HepG2 (cell line): Measurements from ENCODE around the gene TBL2. TPM values are rescaled to one million over a fixed set of nuclear protein-coding genes. Genes with fewer than 3 reads are reported as not detected.
A peak's percentile ranks its signal among the peaks of the same experiment; 100 is the strongest.

Experiments used
- ARNTL ChIP-seq: sonication (generic); formaldehyde crosslinking; IDR thresholded peaks from 2 replicates; pipeline ENCODE4 v1.4.0; 2020; ENCODE audit warnings: mild to moderate bottlenecking, missing genetic modification reagents
- ELF3 ChIP-seq: IDR thresholded peaks from 2 replicates; pipeline ENCODE4 v1.6.1; 2016; ENCODE audit warnings: missing genetic modification reagents, missing compliant biosample characterization
- MEF2D ChIP-seq: sonication (generic); formaldehyde crosslinking; IDR thresholded peaks from 2 replicates; pipeline ENCODE4 v1.5.1; 2020; ENCODE audit warnings: mild to moderate bottlenecking, missing genetic modification reagents
- MYNN ChIP-seq: sonication (generic); formaldehyde crosslinking; IDR thresholded peaks from 2 replicates; pipeline ENCODE4 v1.4.0; 2020; ENCODE audit warnings: mild to moderate bottlenecking, low read depth, missing genetic modification reagents
- TAF15 ChIP-seq: fragments of 200-400 bp; formaldehyde crosslinking; IDR thresholded peaks from one replicate; pipeline ENCODE4 v1.6.1; 2018; ENCODE audit warnings: mild to moderate bottlenecking, low read depth, low read length; ENCODE audit not compliant: poor library complexity, severe bottlenecking
- ZBTB3 ChIP-seq: sonication (generic); formaldehyde crosslinking; IDR thresholded peaks from 2 replicates; pipeline ENCODE4 v1.4.0; 2020; ENCODE audit warnings: low read depth, mild to moderate bottlenecking, moderate library complexity, missing genetic modification reagents, borderline replicate concordance
- ZFP62 ChIP-seq: sonication (generic); formaldehyde crosslinking; IDR thresholded peaks from 2 replicates; pipeline ENCODE4 v1.4.0; 2020; ENCODE audit warnings: missing genetic modification reagents
- ZMYM3 ChIP-seq: sonication (generic); formaldehyde crosslinking; IDR thresholded peaks from 2 replicates; pipeline ENCODE4 v1.5.1; 2020; ENCODE audit warnings: mild to moderate bottlenecking, missing genetic modification reagents
- ZNF446 ChIP-seq: sonication (generic); formaldehyde crosslinking; IDR thresholded peaks from 2 replicates; pipeline ENCODE4 v1.5.0; 2020; ENCODE audit warnings: mild to moderate bottlenecking, missing genetic modification reagents
- ZNF883 ChIP-seq: sonication (generic); formaldehyde crosslinking; IDR thresholded peaks from 2 replicates; pipeline ENCODE4 v1.5.1; 2020; ENCODE audit warnings: mild to moderate bottlenecking, missing genetic modification reagents; ENCODE audit errors: not compliant biosample characterization
- ZSCAN9 ChIP-seq: IDR thresholded peaks from 2 replicates; pipeline ENCODE4 v1.6.1; 2016; ENCODE audit warnings: borderline replicate concordance
- polyA plus RNA-seq, 8 experiments: library from polyadenylated mRNA; depleted of rRNA in 3 of 8; stranded (reverse) in 7 of 8; unstranded in 1 of 8; fragments of >200 nt; fragmentation: Illumina TruSeq in 4 of 8; extraction: Trizol in 4 of 8; gene quantifications; 2 replicates each; pipeline versions ENCODE4 v1.2.1 to v1.2.3, GENCODE V29; 2011 to 2016; ENCODE audit warnings: low read depth in 4 of 8, missing spikeins in 1 of 8, mixed read lengths in 1 of 8; ENCODE audit not compliant: insufficient read depth in 1 of 8
- total RNA-seq, 5 experiments: library from RNA; depleted of rRNA; stranded (reverse); fragments of >200 nt; fragmentation: Illumina TruSeq; extraction: Trizol; gene quantifications; 2 replicates each; pipeline ENCODE4 v1.2.3, GENCODE V29; 2016; ENCODE audit warnings: low read depth in 1 of 5
- TF ChIP-seq, protein P1 (sequence below): sonication (generic); formaldehyde crosslinking; IDR thresholded peaks from 2 replicates; pipeline ENCODE4 v1.9.0; 2021; ENCODE audit warnings: missing genetic modification reagents, borderline replicate concordance
- TF ChIP-seq, protein P2 (sequence below): sonication (generic); formaldehyde crosslinking; IDR thresholded peaks from 2 replicates; pipeline ENCODE4 v1.8.1; 2023; ENCODE audit warnings: mild to moderate bottlenecking, missing genetic modification reagents
- TF ChIP-seq, protein P3 (sequence below): sonication (generic); formaldehyde crosslinking; IDR thresholded peaks from 2 replicates; pipeline ENCODE4 v1.4.0; 2020; ENCODE audit warnings: missing genetic modification reagents, mild to moderate bottlenecking, borderline replicate concordance
- TF ChIP-seq, protein P4 (sequence below): sonication (generic); formaldehyde crosslinking; IDR thresholded peaks from 2 replicates; pipeline ENCODE4 v1.5.0; 2020; ENCODE audit warnings: missing genetic modification reagents
- TF ChIP-seq, protein P5 (sequence below): sonication (generic); formaldehyde crosslinking; IDR thresholded peaks from 2 replicates; pipeline ENCODE4 v1.8.1; 2023; ENCODE audit warnings: missing genetic modification reagents, mild to moderate bottlenecking, borderline replicate concordance
- TF ChIP-seq, protein P6 (sequence below): sonication (generic); formaldehyde crosslinking; IDR thresholded peaks from 2 replicates; pipeline ENCODE4 v1.8.1; 2022; ENCODE audit warnings: low read depth, mild to moderate bottlenecking, missing genetic modification reagents
- TF ChIP-seq, protein P7 (sequence below): sonication (generic); formaldehyde crosslinking; conservative IDR thresholded peaks from 2 replicates; pipeline ENCODE4 v1.8.0; 2022; ENCODE audit warnings: missing genetic modification reagents

Gene TBL2
- total and polyA plus RNA-seq, 2 of the 13 experiments (the other 11 are each of a cell fraction or from before 2014, with no cell fraction given) = 43.4 to 47.2 TPM

DNA sequence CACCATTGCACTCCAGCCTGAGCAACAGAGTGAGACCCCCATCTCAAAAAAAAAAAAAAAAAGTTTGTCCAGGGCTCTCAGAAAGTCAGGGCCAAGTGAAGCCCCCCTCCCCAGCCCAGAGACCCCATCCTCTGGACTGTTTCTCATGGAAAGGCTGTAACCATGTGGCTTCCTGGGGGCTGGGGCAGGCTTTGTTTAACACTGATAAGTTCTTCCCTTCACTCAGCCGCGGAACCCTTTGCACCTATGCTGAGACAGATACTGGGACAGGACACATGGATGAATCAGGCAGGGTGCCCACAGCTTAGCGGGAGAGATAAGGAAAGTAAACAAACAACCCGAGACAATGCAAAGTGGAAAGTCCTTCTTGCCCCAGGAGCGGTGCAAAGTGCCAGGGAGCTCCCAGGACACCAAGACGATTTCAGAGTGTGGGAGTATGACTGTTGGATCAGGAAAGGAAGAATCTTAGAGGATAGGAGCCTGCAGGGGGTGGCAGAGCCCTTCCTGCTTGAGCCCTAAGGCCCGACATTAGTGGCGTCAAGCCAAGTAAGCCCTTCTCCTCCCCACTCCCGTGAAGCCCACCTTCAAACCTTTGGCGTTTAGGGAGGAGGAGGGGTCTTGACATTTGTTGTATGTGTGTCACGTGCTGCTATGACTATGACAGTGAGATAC lies 34.4 kb upstream of the TBL2 start (continued):
- TF ChIP-seq, protein P1, sequence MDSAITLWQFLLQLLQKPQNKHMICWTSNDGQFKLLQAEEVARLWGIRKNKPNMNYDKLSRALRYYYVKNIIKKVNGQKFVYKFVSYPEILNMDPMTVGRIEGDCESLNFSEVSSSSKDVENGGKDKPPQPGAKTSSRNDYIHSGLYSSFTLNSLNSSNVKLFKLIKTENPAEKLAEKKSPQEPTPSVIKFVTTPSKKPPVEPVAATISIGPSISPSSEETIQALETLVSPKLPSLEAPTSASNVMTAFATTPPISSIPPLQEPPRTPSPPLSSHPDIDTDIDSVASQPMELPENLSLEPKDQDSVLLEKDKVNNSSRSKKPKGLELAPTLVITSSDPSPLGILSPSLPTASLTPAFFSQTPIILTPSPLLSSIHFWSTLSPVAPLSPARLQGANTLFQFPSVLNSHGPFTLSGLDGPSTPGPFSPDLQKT (CRISPR knock-in tag) = no peak
- TF ChIP-seq ELF3 (peak; percentile 72), ZNF446 (CRISPR knock-in tag) (no peak), ZMYM3 (CRISPR knock-in tag) (peak; percentile 87), MEF2D (CRISPR knock-in tag) (peak; percentile 83; the same call in 1 of the 2 replicates), ZFP62 (CRISPR knock-in tag) (no peak), ZBTB3 (CRISPR knock-in tag) (no peak), MYNN (CRISPR knock-in tag) (no peak), ZSCAN9 (CRISPR knock-in tag) (peak; percentile 67; the same call in 1 of the 2 replicates), ARNTL (CRISPR knock-in tag) (peak; percentile 86; the same call in 1 of the 2 replicates), TAF15 (no peak), ZNF883 (no peak)
- TF ChIP-seq, protein P2, sequence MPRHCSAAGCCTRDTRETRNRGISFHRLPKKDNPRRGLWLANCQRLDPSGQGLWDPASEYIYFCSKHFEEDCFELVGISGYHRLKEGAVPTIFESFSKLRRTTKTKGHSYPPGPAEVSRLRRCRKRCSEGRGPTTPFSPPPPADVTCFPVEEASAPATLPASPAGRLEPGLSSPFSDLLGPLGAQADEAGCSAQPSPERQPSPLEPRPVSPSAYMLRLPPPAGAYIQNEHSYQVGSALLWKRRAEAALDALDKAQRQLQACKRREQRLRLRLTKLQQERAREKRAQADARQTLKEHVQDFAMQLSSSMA (CRISPR knock-in tag) = no peak
- TF ChIP-seq, protein P3, sequence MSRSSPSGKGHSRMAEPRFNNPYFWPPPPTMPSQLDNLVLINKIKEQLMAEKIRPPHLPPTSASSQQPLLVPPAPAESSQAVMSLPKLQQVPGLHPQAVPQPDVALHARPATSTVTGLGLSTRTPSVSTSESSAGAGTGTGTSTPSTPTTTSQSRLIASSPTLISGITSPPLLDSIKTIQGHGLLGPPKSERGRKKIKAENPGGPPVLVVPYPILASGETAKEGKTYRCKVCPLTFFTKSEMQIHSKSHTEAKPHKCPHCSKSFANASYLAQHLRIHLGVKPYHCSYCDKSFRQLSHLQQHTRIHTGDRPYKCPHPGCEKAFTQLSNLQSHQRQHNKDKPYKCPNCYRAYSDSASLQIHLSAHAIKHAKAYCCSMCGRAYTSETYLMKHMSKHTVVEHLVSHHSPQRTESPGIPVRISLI (CRISPR knock-in tag) = peak; percentile 53; the same call in 1 of the 2 replicates
- TF ChIP-seq, protein P4, sequence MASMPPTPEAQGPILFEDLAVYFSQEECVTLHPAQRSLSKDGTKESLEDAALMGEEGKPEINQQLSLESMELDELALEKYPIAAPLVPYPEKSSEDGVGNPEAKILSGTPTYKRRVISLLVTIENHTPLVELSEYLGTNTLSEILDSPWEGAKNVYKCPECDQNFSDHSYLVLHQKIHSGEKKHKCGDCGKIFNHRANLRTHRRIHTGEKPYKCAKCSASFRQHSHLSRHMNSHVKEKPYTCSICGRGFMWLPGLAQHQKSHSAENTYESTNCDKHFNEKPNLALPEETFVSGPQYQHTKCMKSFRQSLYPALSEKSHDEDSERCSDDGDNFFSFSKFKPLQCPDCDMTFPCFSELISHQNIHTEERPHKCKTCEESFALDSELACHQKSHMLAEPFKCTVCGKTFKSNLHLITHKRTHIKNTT (CRISPR knock-in tag) = no peak
- TF ChIP-seq, protein P5, sequence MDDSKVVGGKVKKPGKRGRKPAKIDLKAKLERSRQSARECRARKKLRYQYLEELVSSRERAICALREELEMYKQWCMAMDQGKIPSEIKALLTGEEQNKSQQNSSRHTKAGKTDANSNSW (CRISPR knock-in tag) = no peak
- TF ChIP-seq, protein P6, sequence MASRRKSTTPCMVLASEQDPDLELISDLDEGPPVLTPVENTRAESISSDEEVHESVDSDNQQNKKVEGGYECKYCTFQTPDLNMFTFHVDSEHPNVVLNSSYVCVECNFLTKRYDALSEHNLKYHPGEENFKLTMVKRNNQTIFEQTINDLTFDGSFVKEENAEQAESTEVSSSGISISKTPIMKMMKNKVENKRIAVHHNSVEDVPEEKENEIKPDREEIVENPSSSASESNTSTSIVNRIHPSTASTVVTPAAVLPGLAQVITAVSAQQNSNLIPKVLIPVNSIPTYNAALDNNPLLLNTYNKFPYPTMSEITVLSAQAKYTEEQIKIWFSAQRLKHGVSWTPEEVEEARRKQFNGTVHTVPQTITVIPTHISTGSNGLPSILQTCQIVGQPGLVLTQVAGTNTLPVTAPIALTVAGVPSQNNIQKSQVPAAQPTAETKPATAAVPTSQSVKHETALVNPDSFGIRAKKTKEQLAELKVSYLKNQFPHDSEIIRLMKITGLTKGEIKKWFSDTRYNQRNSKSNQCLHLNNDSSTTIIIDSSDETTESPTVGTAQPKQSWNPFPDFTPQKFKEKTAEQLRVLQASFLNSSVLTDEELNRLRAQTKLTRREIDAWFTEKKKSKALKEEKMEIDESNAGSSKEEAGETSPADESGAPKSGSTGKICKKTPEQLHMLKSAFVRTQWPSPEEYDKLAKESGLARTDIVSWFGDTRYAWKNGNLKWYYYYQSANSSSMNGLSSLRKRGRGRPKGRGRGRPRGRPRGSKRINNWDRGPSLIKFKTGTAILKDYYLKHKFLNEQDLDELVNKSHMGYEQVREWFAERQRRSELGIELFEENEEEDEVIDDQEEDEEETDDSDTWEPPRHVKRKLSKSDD = no peak
- TF ChIP-seq, protein P7, sequence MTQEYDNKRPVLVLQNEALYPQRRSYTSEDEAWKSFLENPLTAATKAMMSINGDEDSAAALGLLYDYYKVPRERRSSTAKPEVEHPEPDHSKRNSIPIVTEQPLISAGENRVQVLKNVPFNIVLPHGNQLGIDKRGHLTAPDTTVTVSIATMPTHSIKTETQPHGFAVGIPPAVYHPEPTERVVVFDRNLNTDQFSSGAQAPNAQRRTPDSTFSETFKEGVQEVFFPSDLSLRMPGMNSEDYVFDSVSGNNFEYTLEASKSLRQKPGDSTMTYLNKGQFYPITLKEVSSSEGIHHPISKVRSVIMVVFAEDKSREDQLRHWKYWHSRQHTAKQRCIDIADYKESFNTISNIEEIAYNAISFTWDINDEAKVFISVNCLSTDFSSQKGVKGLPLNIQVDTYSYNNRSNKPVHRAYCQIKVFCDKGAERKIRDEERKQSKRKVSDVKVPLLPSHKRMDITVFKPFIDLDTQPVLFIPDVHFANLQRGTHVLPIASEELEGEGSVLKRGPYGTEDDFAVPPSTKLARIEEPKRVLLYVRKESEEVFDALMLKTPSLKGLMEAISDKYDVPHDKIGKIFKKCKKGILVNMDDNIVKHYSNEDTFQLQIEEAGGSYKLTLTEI (CRISPR knock-in tag) = no peak
